PFSK-1 (cell line): ENCODE measurements around the gene TMEM54.

Source experiments
- FOXP2 ChIP-seq: optimal IDR thresholded peaks from 2 replicates; pipeline ENCODE3; 2011; ENCODE audit warnings: borderline replicate concordance, control low read depth, inconsistent platforms; ENCODE audit not compliant: insufficient read depth; ENCODE audit errors: extremely low read length, extremely low read depth
- POLR2AphosphoS5 ChIP-seq: IDR thresholded peaks from 2 replicates; pipeline ENCODE4 v1.6.1; 2012; ENCODE audit warnings: low read depth, mild to moderate bottlenecking, control low read depth, low read length, moderate library complexity
- SIN3A ChIP-seq: IDR thresholded peaks from 2 replicates; pipeline ENCODE4 v1.6.1; 2012; ENCODE audit warnings: mild to moderate bottlenecking, low read length, moderate library complexity, borderline replicate concordance; ENCODE audit not compliant: insufficient read depth
- TAF1 ChIP-seq: IDR thresholded peaks from 2 replicates; pipeline ENCODE4 v1.6.1; 2012; ENCODE audit warnings: low read length, control low read depth, borderline replicate concordance; ENCODE audit not compliant: insufficient read depth
- TF ChIP-seq, protein P1 (sequence below), 2 experiments: IDR thresholded peaks; 2 replicates each; pipeline versions ENCODE4 v1.6.1 to v1.8.0; 2011 to 2012; ENCODE audit warnings: low read depth in 2 of 2, low read length in 2 of 2, control low read depth in 1 of 2, inconsistent platforms in 1 of 2, mild to moderate bottlenecking in 1 of 2, moderate library complexity in 1 of 2; ENCODE audit not compliant: insufficient read depth in 1 of 2

Gene TMEM54

DNA sequence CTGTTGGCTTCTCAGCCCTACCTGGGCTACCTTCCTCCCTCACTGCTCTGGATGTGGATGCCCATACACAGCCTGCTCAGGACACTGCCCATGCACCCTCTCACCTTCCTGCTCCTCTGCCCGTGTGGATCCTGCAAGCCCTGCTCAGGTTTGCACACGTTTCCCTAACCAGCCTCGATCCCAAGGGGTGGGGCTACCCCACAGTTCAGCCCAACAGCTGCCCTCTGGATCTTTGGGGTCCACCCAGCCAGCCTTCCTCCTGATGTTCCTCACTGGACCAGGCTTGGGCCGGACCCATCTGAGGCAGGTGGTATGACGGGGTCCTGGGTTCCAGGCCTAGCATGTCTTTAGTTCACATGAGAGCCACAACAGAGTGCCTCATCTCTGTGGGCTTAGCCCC lies 4.7 kb downstream of the TMEM54 start:
- TF ChIP-seq POLR2AphosphoS5 (no peak), TAF1 (no peak), FOXP2 (no peak), SIN3A (no peak)
- TF ChIP-seq, protein P1, sequence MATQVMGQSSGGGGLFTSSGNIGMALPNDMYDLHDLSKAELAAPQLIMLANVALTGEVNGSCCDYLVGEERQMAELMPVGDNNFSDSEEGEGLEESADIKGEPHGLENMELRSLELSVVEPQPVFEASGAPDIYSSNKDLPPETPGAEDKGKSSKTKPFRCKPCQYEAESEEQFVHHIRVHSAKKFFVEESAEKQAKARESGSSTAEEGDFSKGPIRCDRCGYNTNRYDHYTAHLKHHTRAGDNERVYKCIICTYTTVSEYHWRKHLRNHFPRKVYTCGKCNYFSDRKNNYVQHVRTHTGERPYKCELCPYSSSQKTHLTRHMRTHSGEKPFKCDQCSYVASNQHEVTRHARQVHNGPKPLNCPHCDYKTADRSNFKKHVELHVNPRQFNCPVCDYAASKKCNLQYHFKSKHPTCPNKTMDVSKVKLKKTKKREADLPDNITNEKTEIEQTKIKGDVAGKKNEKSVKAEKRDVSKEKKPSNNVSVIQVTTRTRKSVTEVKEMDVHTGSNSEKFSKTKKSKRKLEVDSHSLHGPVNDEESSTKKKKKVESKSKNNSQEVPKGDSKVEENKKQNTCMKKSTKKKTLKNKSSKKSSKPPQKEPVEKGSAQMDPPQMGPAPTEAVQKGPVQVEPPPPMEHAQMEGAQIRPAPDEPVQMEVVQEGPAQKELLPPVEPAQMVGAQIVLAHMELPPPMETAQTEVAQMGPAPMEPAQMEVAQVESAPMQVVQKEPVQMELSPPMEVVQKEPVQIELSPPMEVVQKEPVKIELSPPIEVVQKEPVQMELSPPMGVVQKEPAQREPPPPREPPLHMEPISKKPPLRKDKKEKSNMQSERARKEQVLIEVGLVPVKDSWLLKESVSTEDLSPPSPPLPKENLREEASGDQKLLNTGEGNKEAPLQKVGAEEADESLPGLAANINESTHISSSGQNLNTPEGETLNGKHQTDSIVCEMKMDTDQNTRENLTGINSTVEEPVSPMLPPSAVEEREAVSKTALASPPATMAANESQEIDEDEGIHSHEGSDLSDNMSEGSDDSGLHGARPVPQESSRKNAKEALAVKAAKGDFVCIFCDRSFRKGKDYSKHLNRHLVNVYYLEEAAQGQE (IDR thresholded peaks at IDR 0.05; ENCODE audit: insufficient read depth in 1 of 2, low read depth in 2 of 2, low read length in 2 of 2), result no peak

DNA sequence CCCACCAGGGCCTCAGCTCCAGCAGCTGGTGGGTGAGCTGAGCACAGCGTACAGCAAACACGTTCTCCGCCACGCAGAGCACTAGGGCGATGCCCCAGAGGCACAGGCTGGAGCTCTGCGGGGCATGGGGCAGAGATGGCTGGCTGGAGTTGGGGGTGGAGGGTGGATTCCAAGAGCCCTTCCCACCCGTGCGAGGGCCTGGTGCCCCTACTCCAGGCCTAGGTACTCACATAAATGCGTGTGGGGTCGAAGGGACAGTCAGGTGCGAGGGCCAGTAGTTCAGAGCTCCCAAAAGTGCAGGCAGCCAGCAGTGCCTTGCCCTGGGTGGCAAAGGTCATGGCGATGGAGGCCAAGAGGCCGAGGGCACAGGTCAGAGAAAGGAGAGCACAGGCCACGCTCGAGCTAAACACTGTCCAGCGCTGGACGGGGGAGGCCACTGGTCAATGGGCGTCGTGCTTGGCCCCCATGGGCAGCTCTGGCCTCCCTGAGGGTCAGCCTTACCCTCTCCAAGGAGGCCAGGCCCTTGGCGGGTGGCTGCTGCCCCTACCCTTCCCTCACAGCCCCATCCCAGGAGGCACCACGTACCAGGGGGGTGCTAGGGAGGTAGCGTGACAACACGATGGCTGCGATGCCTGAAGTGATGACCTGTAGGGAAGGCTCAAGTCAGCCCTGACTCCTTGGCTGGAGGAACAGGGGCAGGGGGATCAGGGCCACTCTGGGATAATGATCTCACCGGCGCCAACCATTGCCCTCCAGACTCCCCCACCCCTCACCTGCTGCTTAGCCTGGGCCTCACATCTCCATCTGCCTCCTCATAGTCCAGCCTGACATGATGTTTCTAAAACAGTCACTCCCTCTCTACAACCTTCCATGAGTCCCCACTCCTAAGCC lies 5.6 kb downstream of the TMEM54 start:
- TF ChIP-seq POLR2AphosphoS5, result no peak
- TF ChIP-seq FOXP2, result no peak
- TF ChIP-seq TAF1, result no peak
- TF ChIP-seq, protein P1 (IDR thresholded peaks at IDR 0.05; ENCODE audit: insufficient read depth in 1 of 2, low read depth in 2 of 2, low read length in 2 of 2), result no peak
- TF ChIP-seq SIN3A, result no peak

DNA sequence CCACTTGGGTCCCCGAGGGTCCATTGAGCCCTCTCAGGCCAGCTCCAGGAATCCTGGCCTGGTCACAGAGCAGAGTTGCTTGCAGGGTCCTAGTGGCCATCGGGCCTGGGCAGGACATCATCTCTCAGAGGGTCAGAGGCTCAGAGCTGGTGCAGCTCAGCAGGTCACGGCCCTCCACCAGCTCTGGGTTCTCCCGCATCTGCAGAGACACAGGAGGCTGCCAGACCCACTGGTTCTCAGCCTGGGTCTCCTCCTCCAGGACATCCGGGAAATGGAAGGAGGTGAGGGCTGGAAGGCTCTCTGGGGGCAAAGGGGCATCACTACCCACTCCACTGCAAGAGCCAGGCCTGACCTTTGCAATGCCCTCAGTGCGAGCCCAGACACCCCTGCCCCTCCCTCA lies 6.5 kb downstream of the TMEM54 start:
- TF ChIP-seq SIN3A (no peak), POLR2AphosphoS5 (no peak), FOXP2 (no peak), TAF1 (no peak)
- TF ChIP-seq, protein P1 (IDR thresholded peaks at IDR 0.05; ENCODE audit: insufficient read depth in 1 of 2, low read depth in 2 of 2, low read length in 2 of 2), result no peak

DNA sequence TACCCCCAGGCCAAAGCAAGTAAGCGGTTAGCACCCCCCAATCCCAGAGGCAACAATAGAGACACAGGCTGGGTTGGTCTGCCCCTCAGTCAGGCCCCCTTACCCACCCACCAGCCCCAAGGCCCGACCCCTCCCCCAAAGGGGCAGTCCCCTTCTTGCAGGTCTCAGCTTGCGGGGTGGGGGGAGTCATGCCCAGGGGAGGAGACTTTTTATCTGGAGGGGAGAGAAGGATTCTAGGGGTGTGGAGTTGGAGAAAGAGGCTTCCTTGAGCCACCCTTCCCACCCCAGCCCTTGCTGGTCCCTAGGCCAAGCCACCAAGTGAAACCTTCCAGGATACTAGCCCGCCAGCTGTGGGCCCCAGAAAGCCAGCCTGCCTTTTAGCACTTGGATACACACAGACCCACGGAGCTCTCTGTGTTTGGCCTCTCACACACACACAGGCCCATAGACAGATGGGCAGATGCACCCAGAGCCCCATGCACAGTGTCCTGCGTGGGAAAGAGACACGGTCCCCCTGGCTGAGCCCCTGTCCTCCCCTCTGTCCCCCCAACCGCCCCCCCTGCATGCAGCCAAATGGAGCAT lies 7.1 kb downstream of the TMEM54 start:
- no peak for TF ChIP-seq TAF1
- no peak for TF ChIP-seq FOXP2
- TF ChIP-seq, protein P1 (IDR thresholded peaks at IDR 0.05; ENCODE audit: insufficient read depth in 1 of 2, low read depth in 2 of 2, low read length in 2 of 2), result no peak
- TF ChIP-seq POLR2AphosphoS5, result no peak
- TF ChIP-seq SIN3A, result no peak
